Right lobe of liver (tissue), 4 donors: ENCODE data around the gene MCTP2.

Source experiments
- POLR2A ChIP-seq: fragments of 450-650 bp; IDR thresholded peaks from one replicate; pipeline ENCODE4 v1.6.1; 2017; ENCODE audit warnings: antibody characterized with exemption, mild to moderate bottlenecking
- TF ChIP-seq, protein P1 (sequence below), 4 donors: fragments of 200-600 bp in 3 of 4; fragments of 450-650 bp in 1 of 4; IDR thresholded peaks; one replicate each; pipeline versions ENCODE4 v1.5.1 to v1.8.0; 2016 to 2022; ENCODE audit warnings: antibody characterized with exemption in 4 of 4, mild to moderate bottlenecking in 2 of 4
- donor health status: DM: no; HTN: no; CAD: no.
- donor health status: DM: no; HTN: no; CAD: no.
- donor health status: DM: no; HTN: yes; CAD: no.

DNA sequence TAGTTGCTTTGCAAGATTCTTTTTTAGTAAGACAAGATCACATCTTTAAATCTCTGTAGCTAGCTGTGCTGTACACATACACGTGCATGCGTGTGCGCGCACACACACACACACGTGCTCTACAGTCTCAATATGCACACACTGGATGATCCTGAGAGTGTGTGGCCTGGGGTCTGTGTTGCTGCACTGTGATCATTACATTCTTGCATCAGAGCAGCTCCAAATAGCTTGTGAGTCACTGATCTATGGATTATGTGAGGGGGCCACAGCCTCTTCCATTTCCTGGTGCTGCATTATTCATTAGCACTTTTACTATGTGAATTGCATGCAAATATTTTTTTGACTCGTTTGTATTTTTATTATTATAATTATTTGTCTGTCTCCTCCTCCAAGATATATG is 34.6 kb downstream of the MCTP2 start:
- TF ChIP-seq, protein P1, sequence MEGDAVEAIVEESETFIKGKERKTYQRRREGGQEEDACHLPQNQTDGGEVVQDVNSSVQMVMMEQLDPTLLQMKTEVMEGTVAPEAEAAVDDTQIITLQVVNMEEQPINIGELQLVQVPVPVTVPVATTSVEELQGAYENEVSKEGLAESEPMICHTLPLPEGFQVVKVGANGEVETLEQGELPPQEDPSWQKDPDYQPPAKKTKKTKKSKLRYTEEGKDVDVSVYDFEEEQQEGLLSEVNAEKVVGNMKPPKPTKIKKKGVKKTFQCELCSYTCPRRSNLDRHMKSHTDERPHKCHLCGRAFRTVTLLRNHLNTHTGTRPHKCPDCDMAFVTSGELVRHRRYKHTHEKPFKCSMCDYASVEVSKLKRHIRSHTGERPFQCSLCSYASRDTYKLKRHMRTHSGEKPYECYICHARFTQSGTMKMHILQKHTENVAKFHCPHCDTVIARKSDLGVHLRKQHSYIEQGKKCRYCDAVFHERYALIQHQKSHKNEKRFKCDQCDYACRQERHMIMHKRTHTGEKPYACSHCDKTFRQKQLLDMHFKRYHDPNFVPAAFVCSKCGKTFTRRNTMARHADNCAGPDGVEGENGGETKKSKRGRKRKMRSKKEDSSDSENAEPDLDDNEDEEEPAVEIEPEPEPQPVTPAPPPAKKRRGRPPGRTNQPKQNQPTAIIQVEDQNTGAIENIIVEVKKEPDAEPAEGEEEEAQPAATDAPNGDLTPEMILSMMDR (IDR thresholded peaks at IDR 0.05), result no peak
- no peak for TF ChIP-seq POLR2A
